Jurkat, Clone E6-1 (cell line): ENCODE measurements around the gene IRX2. TPM values are rescaled to one million over a fixed set of nuclear protein-coding genes. Genes with fewer than 3 reads are reported as not detected.

Experiments
- DNase-seq: peaks from one replicate; pipeline ENCODE4 v3.0.0-alpha.2; 2011; ENCODE audit warnings: low read depth, low spot score
- H3K4me3 ChIP-seq: 2 replicates; pipeline ENCODE4 v1.5.1; 2011; ENCODE audit warnings: mild to moderate bottlenecking, low read length, control low read depth, moderate library complexity
- polyA plus RNA-seq: library from polyadenylated mRNA; unstranded; fragments of >200 nt; gene quantifications from one replicate; pipeline ENCODE4 v1.2.1, GENCODE V29; 2012; ENCODE audit warnings: missing spikeins; ENCODE audit not compliant: insufficient read length, insufficient read depth

Gene IRX2
- not detected for polyA plus RNA-seq

DNA sequence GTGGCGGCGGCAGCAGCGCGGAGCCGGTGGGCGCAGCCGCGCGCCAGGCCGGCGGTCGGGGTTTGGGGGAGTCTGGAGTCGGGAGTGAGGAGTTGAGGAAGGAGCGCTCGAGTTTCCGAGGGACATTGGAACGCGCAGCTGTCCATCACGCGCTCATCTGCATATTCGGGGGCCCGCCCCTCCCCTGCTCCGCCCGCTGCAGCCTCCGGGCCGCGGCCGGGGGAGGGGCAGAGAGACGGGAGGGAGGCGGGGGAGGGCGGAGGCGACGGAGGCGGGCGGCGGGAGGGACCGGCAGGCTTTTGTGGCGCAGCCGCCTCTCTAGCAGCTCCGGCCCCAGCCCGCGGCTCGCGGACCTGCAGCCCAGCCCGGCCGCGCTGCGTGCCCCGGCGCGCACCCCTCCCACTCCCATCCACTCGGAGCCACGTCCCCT is at the start of gene IRX2:
TSS of gene IRX2 (minus strand) at position 86 of the 430 bp plus-strand sequence. CDS start 264 bp downstream, outside the sequence.
- no peak within 1 kb of the TSS for H3K4me3 ChIP-seq
- no peak for DNase-seq

DNA sequence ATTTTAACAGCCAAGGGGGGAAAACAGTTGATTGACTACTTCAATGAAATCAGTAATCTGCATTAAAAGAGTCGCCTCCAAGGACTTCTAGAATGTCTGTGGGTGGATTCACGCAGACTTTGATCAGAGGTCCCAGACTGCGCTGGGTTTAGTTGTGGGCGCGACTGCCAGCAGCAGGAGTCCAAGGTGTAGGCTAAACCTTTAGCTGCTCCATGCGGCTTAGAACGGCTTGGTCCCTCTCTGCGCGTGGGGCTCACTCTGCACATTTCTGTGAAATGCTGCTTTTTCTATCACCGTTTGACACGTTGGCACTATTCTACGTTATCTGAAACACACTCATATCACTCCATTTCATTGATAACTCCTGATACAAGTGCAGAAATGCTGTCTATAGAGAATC is 48.6 kb upstream of the IRX2 start:
- H3K4me3 ChIP-seq, result no peak overlapping the region
- DNase-seq, result no peak

DNA sequence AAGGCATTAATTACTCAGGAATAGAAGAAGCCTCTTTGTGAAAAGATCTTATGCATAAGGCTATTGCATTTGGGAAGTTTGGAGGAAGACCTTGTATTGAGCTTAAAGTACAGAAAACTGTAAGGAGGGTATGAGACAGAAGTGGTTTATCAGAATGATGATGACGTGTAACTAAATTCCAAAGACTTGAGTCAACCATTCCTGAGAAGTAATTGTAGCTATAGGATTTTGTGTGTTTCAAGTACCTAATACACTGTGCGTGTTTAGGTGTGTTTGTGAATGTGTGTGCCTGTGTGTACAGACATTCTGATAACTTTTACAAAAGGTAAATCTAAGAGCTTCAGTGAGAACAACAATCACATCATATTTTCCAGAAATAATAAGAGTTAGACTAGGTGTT is 46.5 kb upstream of the IRX2 start:
- no peak for DNase-seq
- H3K4me3 ChIP-seq, result no peak overlapping the region

DNA sequence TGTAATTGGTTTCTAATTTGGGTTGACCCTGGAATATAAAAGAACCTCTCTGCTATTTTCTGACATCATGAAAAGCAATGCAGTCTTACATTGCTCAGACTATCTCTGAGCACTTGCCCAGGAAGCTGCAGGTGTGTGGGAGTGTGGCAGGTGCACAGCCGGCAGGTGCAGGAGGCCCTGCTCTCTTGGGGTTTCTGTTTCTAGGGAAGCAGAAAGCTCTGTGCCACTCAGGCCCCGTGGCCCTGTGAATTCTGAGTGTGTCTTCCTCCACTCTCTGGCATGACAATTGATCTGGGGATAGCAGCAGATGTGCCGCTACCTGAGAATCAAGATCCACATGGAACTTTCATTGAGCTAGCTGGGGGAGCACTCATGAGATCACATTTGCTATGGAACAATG is 45.7 kb upstream of the IRX2 start:
- H3K4me3 ChIP-seq, result no peak overlapping the region
- no peak for DNase-seq

DNA sequence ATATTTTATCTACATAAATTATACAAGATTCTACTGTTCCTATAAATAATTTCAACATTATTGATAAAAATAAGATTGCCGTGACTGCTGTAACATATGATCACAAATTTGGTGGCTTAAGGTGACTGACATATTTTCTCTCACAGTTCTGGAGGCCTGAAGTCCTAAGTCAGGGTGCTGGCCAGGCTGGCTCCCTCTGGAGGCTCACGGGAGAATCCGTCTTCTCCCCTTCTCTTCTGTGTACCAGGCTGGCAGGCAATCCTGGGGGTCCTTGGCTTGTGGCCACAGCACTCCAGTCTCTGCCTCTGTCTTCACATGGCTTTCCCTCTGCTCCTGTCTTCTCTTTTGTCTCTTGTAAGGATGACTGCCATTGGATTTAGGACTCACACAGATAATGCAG is 31.7 kb upstream of the IRX2 start:
- DNase-seq, result no peak
- no peak overlapping the region for H3K4me3 ChIP-seq

DNA sequence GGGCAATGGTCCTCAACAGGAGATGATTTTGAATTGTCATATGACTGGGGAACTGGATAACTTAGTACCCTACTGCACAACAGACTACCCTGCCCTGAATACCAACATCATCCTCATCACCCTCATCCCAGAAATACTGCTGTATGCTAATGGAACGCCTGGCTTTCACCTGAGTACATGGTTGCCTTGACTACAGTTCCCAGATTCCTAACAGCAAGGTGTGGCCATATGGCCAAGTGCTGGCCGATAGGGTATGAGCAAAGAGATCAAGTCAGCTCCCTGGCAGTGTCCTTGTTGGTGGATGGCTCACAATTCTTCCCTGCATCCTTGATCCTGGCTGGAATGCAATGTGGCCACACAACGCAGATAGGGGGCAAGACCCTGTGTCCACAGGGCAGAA is 31.2 kb upstream of the IRX2 start:
- no peak overlapping the region for H3K4me3 ChIP-seq
- no peak for DNase-seq

DNA sequence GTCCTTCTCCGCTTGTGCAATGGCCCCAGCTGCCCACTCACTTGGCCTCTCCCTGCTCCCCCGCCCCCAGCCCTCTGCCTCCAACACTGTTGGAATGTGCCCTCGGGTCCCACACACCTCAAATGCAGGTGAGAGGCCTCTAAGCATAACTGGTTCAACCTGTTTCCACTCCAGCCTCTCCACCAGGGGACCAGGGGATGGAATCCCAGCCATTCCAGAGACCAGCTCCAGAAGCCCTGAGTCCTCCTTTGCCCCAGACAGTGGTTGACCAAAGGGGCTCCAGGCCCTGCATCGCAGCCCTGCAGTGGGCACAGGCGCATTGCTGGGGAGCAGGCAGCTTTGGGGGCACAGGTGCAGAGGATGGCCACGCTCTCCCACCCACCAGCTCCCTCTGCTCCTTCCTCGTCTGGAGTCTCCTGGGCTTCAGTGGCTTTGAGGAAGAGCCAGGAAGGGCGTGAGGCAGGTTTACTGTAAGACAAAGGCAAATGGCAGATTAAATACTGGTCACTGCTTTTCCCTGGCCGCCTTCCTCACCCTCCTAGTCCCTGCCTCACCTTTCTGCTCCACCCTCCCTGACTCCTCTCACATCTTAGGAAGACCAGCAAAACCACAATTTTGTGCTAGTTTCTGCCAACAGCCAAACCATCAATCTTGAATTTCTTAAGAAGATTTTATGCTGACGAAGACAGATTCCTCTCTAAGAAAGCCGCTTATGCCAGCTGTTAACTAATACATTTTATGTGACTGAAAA is 29.1 kb upstream of the IRX2 start:
- no peak overlapping the region for H3K4me3 ChIP-seq
- no peak for DNase-seq

DNA sequence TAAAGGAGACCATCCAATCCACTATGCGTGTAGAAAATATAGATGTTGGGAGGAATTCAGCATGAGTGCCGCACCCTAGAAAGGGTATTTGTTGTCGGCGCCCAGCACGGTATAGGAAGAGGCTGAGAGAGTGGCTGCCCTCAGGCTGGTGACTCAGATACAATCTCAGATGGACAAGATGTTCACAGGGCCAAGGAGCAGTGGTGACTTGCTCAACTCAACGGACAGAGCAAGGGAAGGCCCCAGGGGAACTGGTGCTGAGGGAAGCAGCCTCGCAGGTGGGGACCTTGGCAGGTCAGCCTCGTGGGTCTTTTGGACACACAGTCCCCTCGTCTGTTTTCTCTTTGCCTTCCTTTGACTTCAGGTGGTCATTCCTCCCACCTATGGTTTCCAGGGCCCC is 28.0 kb upstream of the IRX2 start:
- no peak for DNase-seq
- H3K4me3 ChIP-seq, result no peak overlapping the region

DNA sequence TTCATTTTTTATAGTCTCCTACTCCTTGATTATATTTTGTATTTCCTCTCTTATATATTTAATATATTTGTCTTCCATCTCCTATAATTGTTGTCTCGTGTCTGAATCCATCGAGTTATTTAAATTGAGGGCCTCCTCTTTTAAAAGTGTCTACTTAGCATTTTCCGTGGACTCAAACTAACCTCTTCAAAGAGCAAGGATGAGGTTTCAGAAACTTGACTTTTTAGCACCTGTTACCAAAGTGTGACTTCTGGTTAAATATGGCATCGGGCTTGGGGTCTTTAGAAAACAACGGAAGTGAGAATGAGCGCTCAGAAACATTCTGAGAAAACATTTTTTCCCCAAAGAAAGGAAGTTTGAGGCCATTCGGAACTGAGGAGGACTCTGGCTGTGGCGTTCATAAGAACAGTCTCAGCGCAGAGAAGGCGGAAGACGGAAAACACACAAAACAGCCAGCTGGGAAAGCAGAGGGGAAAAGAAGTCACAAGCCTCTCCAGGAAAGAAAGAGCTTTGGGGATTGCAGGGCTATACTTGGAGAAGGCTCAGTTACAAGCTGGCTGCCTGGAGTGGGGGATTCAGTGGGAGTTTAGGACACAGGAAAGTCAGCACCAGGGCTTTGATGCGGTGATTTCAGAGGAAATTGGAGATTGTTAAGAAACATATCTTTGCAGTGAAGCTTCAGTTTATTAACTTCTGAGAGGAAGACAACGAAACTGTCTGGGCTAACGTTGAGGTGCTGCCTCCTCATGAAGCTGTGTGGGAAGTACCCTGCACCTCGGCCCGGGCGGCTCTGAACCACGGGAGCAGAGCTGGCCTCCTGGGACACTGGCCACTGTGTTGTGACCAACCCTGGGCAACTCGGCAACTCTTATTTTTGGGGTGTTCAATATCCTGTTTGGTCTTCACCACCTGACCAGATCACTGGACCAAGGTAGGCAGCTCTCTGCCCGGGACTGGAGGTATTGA is 25.1 kb upstream of the IRX2 start:
- peak overlapping the region; percentile 30 for H3K4me3 ChIP-seq
- peak; percentile 91 for DNase-seq

DNA sequence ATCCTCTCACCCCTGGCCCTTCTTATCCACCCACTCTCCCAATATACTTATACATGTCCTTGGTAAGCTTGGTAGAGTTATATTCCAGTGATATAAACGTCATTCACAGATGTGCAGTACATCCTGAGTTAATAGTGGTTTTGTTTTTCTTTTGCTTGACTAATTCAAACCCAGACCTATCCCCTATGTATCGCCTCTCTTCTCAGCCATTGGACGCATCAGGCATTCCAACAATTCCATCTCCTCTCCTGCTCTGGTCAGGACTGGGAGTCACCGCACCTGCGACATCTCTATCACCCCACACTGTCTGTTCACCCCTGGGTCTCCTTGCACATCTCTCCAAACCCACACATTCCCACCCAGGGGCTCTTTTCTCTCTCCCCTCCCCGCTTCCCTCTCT is 21.9 kb upstream of the IRX2 start:
- H3K4me3 ChIP-seq, result no peak overlapping the region
- no peak for DNase-seq

DNA sequence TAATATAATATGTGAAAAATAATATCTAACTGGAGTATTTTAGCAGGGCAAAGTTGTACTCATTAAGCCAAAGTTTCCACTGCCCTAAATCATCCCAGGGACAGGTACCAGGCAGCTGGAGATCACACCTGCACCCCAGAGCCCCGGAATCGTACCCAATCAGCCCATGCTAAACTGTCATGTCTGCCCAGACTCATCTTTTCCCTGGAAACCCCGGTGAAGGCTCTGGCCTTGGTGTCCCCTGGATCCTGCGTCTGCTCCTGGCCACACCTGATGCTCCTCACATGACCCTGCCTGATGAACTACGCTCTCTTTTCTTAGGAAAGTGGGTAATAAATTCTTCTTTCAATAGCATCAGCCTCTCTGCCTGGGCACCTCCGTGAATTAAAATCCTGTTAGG is 15.6 kb upstream of the IRX2 start:
- H3K4me3 ChIP-seq, result no peak overlapping the region
- no peak for DNase-seq

DNA sequence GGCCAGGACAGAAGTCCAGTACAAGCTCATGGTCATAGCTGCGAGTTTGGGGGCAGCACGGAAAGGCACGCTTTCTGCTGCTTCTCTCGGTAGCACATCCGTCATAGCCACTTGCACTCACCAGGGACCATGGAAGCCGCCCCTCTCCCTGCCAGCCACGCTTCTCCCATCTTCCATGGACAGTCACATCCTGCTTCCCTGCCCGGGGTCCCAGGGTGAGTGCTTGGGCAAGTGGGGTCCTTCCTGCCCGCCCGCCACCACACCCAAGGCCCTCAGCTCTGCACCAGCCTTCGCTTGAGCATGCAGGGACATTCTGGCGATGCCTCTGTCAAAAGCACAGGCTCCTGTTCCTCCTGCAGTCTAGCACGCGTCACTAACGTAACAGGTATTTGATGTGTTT is 13.1 kb upstream of the IRX2 start:
- H3K4me3 ChIP-seq, result no peak overlapping the region
- no peak for DNase-seq

DNA sequence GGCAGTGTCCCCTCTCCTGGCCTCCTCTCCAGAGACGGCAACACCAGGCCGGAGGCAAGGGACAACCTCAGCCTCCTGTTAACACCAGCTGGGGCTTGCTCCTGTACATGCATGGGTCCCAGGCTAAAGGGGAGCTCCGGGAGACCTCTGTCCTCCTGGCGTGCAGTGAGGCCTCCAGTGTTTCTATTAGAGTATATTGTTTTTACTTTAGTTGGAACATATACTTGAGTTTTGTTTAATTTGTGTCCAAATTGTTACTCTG is 12.0 kb upstream of the IRX2 start:
- H3K4me3 ChIP-seq, result no peak overlapping the region
- DNase-seq, result no peak

DNA sequence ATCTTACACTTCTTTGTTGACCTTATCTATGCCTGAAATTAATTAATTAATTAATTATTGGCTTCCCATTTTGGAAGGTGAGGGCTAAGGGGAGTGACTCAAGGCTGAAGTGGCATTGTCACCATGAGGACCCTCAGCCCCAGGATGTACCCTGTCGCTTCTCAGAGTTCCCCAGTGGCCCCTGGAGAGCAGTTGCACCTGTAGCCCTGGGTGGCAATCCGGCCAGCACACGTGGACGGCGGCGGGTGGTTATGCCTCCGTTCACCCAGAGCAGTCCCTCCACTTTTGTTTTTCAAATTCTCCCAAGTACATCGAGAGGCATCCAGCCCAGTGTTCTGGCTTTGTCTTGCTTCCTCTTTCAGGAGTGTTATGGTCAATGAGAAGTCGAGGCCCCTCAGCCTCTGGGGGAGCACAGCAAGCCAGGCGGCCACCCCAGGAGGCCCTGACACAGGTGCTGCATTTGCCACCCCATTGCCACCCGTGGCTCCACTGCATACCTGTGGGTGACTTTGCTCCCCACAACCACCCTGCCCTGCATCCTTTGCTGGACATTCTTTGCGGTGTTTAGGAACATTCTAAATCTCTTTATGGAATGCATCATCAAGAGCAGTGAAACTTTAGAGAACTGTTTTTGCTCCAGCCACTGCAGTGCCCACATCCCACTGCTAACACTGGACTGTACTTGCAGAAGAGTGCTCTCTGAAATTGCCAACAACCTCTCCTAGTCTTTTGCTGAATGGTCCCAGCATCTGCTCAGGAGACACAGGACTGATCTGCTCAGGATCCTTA is 11.5 kb upstream of the IRX2 start:
- no peak for DNase-seq
- H3K4me3 ChIP-seq, result no peak overlapping the region

DNA sequence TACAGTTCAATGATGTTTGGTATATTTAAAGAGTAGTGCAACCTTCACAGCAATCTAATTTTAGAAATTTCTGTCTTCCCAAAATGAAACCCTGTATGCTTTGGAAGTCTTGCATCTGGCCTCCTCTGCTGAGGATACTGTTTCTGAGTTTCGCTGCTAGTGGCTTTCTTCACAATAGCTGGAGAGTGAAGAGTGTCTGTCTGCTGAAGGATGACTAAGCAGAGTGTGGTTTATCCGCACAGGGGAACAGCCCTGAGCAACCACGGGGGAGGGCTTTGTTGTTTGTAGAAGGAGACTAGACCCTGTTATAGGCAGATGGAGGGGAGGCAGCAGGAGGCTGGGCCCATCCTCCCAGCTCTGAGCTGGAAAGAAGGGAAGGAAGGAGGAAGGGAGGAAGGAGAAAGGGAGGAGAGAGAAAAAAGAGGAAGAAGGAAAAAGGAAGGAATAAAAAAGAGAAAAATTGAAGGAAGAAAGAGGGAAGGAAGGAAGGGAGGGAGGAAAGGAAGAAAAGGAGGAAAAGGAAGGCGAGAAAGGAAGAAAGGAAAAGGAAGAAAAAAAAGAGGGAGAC is 10.5 kb upstream of the IRX2 start:
- DNase-seq, result no peak
- no peak overlapping the region for H3K4me3 ChIP-seq

DNA sequence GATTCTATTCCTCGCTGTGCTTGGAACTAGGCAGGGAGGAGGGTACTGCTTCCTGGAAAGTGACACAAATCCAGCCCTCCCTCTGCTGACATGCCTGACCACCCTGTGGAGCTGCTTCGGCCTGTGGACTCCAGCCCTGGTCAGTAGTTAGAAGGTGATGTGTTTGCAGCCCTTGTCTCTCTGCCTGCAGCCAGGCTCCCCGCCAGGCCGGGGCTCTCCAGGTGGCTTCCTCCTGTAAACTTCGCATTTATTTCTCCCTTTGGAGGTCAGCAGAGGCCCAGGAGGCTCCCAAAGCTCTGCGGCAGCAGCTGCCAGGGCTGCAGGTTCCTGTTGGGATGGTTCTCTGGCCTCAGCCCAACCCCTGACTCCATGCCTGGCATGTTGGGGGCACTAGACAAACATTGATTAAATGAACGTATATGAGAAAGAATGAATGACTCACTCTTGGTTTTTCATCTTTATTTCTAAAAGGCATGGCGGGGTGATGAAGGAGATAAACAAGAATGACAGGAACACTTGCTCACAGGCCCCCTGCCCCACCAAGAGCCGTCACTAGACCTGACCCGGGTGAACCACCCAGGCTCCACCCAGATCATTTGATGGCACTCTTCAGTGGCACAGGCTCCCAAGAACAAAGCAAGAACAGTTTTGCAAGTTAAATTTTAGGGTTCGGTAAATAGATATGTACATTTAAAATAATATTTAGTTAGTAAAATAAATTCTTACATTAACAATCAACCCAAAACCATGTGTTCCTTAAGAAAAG is 8.4 kb upstream of the IRX2 start:
- no peak for DNase-seq
- H3K4me3 ChIP-seq, result no peak overlapping the region

DNA sequence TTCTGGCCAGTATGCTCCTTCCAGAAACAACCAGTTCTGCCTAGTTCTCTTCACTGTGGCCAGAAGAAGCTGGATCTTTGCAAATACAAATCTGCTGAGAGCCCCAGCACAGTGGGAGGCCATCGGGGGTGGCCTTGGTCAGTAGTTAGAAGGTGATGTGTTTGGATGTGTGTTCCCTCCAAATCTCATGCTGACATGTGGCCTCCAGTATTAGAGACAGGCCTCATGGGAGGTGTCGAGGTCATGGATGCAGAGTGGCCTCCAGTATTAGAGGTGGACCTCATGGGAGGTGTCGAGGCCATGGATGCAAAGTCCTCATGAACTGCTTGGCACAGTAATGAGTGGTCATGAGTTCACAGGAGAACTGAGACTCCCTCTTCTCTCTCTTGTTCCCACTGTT is 7.6 kb upstream of the IRX2 start:
- H3K4me3 ChIP-seq, result no peak overlapping the region
- no peak for DNase-seq

DNA sequence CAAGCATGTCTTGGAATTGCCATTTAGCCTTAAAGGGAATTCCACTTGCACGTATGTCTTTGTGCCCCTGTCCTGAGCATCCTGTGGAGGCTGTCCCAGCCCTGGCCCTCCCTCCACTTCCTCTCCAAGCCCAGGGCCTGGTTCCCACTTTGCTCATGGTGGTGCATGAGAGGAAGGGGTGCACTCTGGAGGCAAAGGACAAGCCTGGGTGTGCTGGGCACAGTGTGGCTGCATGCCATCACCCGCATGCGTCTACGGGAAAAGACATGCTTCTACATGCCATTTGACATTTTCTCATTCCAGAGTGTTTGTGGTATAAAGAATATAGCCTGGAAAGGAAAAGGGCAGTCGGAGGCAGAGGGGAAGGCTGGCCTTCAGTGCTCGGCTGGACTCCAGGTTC is 7.2 kb upstream of the IRX2 start:
- DNase-seq, result no peak
- no peak overlapping the region for H3K4me3 ChIP-seq
